Glomerular visceral epithelial cell (primary cell): Measurements from ENCODE around the gene KRTAP10-2.

Experiments used
- DNase-seq: peaks from one replicate; pipeline ENCODE4 v3.0.0-alpha.2; 2016; ENCODE audit errors: extremely low spot score

The KRTAP10-2 gene

DNA sequence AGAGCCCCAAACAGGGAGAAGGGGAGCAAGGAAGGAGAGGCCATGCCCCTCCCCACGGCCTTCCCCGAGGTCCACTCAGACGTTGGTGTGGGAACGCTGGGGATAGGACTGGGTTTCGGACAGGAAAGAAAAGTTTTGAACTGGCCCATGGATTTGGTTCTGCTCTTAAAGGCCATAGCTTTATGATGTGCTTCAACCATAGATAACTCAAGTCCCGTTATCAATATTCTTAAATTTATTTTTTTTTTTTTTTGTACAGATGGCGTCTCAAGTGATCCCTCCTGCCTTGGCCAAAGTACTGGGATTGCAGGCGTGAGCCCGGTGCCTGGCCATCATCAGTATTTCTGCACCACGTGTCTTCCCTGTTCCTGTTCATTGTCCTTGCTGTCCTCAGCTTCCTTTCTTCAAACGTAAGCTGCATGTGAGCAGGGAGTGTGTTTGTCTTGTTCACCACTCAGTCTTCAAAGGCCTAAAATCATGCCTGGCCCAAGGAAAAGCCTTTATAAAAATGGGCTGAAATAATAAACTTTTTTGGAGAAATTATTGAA is 10.5 kb downstream of the KRTAP10-2 start:
- no peak for DNase-seq

GRCh38 chr21:44539991-44540666 is 11.2 kb downstream of the KRTAP10-2 start, which contains the start of gene KRTAP10-1:
Gene KRTAP10-1 (minus strand): TSS chr21:44540195. CDS start chr21:44540150, 45 bp downstream.
- no peak for DNase-seq

DNA sequence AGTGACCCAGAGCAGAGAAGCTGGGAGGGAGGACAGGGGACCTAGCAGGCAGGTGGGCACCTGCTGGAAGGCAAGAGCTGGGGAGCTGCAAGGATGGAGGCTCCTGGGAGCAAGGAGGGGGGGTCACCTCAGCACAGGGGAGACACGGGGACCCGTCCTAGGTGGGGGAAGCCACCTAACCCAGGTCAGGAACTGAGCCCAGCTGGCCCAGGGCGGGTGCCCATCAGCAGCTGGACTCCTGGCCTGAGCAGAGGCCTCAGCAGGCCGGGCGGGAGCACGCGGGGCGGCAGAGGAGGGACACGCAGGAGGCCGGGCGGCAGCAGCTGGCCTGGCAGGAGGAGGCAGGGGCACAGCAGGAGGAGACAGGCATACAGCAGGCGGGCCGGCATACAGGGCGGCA is 12.3 kb downstream of the KRTAP10-2 start:
- no peak for DNase-seq

DNA sequence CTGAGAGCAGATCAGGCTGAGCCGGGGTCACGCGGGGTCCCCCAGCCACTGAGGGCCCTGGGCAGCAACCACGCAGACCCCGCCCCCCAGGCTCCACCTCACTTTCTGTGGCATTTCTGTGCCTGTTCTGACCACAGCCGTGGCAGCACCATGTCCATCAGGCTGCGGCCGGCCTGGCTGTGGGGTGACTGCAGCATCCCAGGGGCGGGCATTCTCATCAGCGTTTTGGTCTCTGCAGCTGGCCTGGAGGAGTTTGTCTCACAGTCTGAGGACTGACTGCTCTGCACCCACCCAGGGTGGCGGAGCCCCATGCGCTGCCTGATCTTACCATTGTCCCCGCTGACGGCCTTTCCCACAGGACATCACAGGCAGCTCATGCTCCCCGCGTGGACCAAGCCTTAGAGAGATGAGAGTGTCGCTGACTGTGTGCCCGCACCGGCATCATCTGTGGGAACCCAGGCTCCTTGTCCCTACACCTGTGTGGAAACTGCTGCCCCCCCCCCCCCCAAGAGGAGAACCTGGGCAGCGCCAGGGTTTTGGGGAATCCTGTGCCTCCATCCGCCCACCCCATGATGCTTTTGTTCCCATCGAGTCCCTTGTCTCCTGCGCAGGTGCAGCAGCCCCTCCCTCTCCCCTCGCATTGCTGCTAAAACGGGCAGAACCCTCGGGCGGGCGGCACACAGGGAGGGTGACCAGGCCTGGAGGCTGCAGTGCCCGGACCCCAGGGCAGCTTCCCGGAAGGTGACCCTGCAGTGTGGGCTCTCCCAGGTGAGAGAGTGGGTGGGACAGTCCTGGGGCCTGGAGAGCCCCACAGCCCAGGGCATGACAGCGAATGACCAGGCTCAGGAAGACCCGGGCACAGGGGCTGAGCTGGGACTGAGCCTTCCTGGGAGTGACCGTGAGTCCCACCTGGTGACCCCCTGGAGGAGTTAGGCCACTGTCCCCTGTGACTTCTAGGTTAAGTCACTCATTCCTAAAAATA is 13.1 kb downstream of the KRTAP10-2 start:
- DNase-seq: no peak

DNA sequence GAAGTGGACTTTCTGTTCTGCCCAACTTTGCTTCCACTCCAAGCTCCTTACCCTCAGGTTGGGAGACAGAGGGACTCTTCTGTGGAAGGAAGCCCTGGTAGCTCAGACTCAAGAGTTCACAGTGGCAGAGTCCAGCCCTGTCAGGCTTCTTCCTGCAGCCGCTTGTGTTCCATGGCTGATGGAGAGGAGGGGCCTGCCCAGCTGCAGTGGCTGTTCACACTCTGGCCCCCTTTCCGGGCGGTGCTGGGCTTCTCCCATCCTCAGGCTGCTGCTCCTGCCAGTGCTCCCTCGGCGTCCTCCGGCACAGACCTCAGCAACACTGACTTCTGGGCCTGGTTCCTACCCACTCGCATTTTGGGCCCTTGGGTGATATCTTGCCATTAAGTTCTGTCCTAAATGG is 15.3 kb downstream of the KRTAP10-2 start:
- no peak for DNase-seq

DNA sequence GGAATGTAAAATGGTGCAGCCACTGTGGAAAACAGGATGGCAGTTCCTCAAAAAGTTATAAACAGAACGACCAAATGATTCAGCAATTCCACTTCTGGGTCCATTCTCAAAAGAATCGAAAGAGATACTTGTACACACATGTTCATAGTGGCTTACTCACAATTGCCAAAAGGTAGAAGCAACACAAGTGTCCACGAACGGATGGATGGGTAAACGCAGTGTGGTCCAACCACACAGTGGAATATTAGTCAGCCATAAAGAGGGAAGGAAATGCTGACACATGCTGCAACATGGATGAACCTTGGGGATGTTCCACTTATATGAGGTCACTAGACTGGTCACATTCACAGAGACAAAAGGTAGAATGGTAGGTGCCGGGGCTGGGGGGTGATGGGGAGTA is 16.6 kb downstream of the KRTAP10-2 start:
- DNase-seq: no peak

DNA sequence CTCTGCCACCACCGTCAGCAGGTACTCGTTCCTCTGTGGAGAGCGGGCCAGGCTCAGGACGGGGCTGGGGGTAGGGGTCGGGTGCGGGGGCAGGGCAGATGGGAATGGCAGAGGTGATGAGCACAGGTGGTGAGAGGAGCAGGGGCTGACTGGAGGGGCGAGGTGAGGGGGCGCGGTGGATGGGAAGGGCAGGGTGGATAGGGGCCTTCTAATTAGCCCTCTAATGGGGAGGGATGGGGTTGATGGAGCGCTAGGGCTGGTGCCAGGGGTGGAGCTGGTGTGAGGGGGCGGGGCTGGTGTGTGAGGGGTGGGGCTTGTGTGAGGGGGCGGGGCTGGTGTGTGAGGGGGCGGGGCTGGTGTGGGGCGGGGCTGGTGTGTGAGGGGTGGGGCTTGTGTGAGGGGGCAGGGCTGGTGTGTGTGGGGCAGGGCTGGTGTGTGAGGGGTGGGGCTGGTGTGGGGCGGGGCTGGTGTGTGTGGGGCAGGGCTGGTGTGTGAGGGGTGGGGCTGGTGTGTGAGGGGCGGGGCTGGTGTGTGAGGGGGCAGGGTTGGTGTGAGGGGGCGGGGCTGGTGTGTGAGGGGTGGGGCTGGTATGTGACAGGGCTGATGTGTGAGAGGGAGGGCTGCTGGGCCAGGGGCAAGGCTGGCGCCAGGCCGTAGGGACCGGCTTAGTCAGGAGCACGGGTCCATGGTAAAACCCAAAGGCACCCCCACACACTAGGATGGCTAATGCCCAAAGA is 17.2 kb downstream of the KRTAP10-2 start:
- DNase-seq: no peak

- no peak for DNase-seq
Measured at GRCh38 chr21:44533121-44533890, 18.0 kb downstream of the KRTAP10-2 start.

DNA sequence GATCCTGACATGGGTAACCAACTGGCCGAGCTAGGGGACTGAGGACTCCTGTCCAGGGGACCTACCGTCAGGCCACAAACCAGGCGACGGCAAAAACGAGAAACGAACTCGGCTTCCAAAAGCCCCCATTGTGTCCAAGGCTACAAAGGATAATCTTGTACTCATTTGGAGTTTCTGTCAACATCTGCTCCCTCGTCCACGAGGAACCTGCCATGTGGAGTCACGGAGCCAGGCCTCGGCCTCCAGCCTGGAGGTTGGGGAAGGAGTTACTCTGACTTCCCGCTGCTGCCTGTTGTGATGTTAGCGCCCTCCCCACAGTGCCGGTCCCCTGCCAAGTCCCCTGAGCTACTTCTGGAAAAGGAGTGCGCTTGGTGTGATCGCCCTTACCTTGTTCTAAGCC is 18.6 kb downstream of the KRTAP10-2 start:
- DNase-seq: no peak

DNA sequence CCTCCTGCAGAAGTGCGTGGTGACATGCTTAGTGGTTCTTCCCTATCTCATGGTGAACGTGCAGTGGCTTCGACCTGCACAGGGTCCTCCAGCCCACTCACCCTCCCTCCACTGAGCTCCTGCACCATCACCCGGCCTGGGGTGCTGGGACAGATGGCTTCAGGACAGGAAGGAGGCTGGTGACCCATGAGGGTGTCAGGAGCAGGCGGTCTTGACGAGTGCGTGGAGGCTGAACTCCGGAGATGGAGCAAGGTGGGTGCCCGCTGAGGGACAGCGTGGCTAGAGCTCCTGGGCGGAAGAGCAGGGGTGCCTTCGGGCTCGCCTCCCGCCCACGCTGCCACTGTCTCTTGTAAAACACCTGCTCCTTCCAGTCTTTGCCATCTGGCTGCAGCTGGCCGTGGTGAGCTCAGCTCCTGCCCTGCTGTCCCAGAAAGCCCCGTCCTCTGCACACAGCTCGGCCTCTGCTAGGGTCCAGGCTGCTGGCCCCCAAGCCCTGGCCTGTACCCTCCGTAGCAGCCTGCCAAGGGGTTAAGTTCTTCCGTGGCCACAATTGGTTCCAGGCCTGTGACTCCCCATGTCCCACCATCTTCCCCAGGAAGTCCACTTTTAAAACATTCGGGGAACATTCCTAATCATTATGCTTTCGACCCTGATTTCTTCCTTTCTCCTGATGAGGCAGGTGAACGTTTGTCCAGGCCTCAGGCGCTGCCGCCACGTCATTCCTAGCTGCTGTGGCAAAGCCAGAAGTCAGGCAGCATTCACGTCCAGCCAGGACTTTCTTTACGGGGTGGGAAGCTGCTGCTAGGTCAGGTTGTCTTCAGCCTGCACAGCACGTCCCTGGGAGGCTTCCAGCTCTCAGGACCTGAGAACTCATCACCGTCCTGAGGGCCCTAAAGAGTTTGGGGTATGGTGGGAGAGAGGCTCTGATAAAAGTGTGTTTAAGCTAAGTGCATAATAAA is 19.4 kb downstream of the KRTAP10-2 start:
- no peak for DNase-seq

DNA sequence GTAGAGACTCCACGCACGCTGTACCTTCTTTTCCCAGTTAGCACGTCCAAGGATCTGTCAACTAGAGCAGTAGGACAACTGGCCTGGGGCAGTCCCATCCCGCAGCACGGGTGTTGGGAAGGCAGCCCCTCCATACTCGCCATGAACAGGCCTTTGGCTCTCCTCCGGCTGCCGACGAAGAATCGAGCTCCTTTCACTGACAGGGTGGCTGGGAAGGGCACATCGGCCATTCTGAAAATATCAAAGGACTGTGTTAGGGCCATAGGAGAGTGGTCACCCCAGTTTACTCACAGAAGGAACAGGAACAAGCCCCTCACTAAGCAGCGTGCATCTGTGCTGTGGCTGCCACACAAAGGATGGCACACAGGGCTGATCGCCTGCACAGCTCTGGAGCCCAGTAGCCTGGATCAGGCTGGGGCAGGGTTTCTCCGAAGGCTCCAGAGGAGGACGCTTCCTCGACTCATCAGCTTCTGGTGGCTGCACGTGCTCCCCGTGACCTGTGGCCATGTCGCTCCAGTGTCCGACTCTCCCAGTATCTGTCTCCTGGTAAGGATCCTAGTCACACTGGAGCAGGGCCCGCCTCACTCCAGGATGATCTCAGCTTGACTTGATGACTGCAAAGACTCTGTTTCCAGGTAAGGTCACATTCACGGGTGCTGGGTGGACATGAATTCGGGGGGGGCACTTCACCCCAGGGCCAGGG is 20.3 kb downstream of the KRTAP10-2 start:
- DNase-seq: no peak

GRCh38 chr21:44530221-44530902 is 20.9 kb downstream of the KRTAP10-2 start:
- no peak for DNase-seq

- DNase-seq: no peak
Measured at GRCh38 chr21:44529503-44530125, 21.7 kb downstream of the KRTAP10-2 start.

DNA sequence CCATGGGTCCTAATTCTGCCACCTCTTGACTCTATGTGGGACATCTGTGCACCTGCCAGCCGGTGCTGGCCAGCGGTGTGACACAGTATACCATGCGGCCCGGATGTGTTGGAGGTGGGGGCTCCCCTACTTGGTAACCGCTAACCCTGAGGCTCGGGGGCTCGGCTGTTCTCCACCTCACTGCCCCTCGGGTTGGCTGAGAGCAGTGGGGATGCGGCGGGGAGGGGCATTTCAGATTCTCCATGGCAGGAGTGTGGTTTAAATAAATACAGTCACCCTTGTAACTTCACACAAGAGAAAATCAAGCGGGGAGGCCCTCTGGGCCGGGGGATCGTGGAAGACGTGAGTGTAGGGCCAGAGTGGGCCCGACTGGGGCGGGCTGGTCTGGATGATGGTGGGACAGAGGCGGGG is 22.3 kb downstream of the KRTAP10-2 start:
- DNase-seq: no peak

DNA sequence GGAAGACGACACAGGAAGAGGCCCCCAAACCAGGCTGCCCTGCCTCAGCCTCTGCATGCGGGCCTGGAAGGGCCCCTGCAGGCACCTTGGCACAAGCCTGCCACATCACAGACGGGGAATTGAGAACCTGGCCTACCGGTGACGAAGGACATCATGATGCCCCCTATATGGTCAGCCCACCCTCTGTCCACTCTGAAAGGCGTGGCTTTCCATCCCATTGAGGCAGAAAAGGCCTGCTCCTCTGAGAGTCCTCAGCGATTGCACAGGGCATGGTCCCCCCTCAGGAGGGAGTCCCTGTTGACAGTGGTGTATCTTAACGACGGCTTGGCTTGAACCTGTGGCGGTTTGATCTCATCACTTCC is 22.7 kb downstream of the KRTAP10-2 start:
- no peak for DNase-seq

DNA sequence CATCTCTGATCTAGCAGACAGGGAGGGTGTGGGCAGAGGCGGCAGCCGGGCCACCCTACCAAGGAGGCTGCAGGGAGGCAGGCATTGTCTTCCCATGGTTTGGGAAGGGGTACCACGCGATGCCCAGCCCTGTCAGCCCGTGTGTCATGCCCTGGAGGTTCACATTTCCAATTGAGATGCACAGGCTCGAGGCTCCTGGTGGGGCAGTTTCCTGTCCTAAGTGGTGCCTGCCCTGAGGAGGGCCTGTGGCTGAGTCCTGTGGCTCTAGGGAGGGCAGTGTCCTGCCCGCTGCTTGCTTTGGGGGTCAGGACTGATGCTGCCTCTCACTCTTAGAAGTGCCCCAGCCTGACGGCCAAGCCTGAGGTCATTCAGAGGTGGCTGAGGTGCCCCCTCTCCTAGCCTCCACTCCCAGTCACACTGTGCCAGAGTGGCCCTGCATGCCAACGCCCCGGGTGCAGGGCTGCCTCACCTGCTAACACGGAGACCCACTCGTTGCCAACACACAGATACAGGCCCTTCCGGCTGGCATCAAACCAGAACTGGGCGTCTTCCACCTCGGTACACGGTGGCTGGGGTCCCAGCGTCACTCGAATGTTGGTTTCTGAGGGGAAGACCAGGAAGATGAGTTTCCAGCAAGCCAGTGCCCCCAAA is 23.2 kb downstream of the KRTAP10-2 start:
- DNase-seq: no peak

GRCh38 chr21:44527156-44527982 is 23.9 kb downstream of the KRTAP10-2 start:
- no peak for DNase-seq
